ENCODE measurements around the gene AADACL4. TPM values are rescaled to one million over a fixed set of nuclear protein-coding genes. Genes with fewer than 3 reads are reported as not detected.
"Not testable (repeated sequence)": the region's sequence is repeated elsewhere in the genome, so short reads cannot be mapped to it uniquely, and the experiment has no call there.

The AADACL4 gene
- total RNA-seq, 5 donors from 2014 or later (not counting 1 experiment from before 2014, with no cell fraction given) = not detected

DNA sequence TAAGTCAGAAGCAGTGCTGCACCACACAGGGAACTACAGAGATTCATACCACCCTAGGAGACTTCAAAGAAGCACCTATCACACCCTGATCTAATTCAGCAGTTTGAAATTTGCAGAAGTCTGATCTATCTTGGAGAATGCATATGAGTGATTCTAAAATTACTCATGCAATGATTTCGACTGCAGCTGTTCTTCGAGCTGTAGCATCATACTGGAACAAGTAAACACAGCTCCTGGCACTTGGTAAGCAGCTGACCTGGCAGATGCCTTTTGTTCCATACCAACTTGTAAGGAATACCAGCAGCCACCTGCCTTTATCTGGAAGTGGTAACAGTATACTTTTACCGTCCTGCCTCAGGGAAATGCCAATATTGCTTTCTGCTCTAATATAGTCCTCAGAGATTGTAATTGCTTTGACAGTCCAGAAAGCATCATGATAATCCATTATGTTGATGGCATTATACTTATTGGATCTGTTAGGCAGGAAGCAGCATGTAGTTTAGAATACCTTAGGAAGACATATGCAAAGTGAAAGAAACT lies 25.7 kb downstream of the AADACL4 start:
- H3K9me3 ChIP-seq = no peaks in the 10 kb centered on the region
- no peaks in the 10 kb centered on the region for H3K36me3 ChIP-seq (ENCODE audit: control insufficient read depth in 2 of 2, extremely low read depth in 1 of 2, insufficient read depth in 1 of 2, low read length in 1 of 2)
- peaks cover 3% of the 10 kb centered on the region for H3K36me3 Mint-ChIP-seq
- H3K27me3 ChIP-seq (replicated peaks in 1 of 2; ENCODE audit: control insufficient read depth in 2 of 2, extremely low read depth in 1 of 2, insufficient read depth in 2 of 2, low read length in 1 of 2) = peaks cover under 1 to 11% of the 10 kb centered on the region in 2 experiments
- H3K27ac Mint-ChIP-seq = no peak overlapping the region
- no peaks in the 10 kb centered on the region for H3K4me1 Mint-ChIP-seq
- 65% methylated on average over 2 of the region's 3 CpGs for WGBS (ENCODE audit: insufficient coverage)
- no peaks in the 10 kb centered on the region for H3K4me1 ChIP-seq (ENCODE audit: control insufficient read depth in 1 of 2, extremely low read depth in 1 of 2, insufficient read depth in 2 of 2, low read length in 2 of 2)
- peaks cover 5 to 10% (median 7%) of the 10 kb centered on the region in 3 donors for H3K9me3 Mint-ChIP-seq
- DNase-seq (no peak), ATAC-seq (replicated peaks in 1 of 4) (no peak)
- H3K27ac ChIP-seq (ENCODE audit: low read length) = no peak overlapping the region
- ChIA-PET CTCF (no interaction called here), POLR2A (interaction anchor here in 1 of 2 donors (0.5 kb wide), 1 partner anchor 161 kb away, joined by 6 read pairs; no protein-coding TSS in a partner anchor)
- peaks cover 14 to 25% of the 10 kb centered on the region in 2 donors for H3K27me3 Mint-ChIP-seq
- no peak overlapping the region for H3K4me3 ChIP-seq (ENCODE audit: control insufficient read depth in 1 of 2, extremely low read depth in 1 of 2, low read length in 1 of 2)
- no peak overlapping the region for H3K4me3 Mint-ChIP-seq

DNA sequence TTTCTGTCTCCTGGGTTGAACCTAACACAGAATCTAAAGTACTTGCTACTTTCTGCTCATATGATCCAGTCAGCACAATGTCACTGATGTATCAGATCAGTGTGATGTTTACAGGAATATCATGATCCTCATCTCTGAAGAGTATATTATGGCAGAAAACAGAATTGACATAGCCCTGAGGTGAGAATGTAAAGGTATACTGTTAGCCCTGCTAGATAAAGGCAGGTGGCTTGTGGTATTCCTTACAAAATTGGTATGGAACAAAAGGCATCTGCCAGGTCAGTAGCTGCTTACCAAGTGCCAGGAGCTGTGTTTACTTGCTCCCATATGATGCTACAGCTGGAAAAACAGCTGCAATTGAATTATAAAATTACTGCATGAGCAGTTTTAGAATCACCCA lies 30.5 kb downstream of the AADACL4 start:
- Mint-ChIP-seq H3K36me3 (no peaks in the 10 kb centered on the region), H3K4me1 (no peaks in the 10 kb centered on the region), H3K9me3 (no peaks in the 10 kb centered on the region), H3K27me3 (peaks cover 31 to 32% of the 10 kb centered on the region in 2 donors), H3K4me3 (no peak overlapping the region), H3K27ac (no peak overlapping the region)
- H3K4me1 ChIP-seq (ENCODE audit: control insufficient read depth in 1 of 2, extremely low read depth in 1 of 2, insufficient read depth in 2 of 2, low read length in 2 of 2) = no peaks in the 10 kb centered on the region
- ATAC-seq (replicated peaks in 1 of 4) (no peak), DNase-seq (no peak)
- H3K4me3 ChIP-seq (ENCODE audit: control insufficient read depth in 1 of 2, extremely low read depth in 1 of 2, low read length in 1 of 2) = no peak overlapping the region
- peaks cover 4 to 25% of the 10 kb centered on the region in 2 experiments for H3K27me3 ChIP-seq (replicated peaks in 1 of 2; ENCODE audit: control insufficient read depth in 2 of 2, extremely low read depth in 1 of 2, insufficient read depth in 2 of 2, low read length in 1 of 2)
- H3K36me3 ChIP-seq (ENCODE audit: control insufficient read depth in 2 of 2, extremely low read depth in 1 of 2, insufficient read depth in 1 of 2, low read length in 1 of 2) = no peaks in the 10 kb centered on the region
- ChIA-PET CTCF (no interaction called here), POLR2A (no interaction called here)
- H3K9me3 ChIP-seq = no peaks in the 10 kb centered on the region
- H3K27ac ChIP-seq (ENCODE audit: low read length) = no peak overlapping the region

DNA sequence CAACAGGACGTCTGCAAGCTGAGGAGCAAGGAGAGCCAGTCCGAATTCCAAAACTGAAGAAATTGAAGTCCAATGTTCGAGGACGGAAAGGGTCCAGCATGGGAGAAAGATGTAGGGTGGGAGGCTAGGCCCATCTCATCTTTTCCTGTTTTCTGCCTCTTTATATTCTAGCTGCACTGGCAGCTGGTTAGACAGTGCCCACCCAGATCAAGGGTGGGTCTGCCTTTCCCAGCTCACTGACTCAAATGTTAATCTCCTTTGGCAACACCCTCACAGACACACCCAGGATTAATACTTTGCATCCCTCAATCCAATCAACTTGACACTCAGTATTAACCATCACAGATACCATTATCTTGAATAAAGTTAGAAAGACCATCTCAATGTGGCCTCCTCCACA lies 32.2 kb downstream of the AADACL4 start:
- peaks cover 38 to 39% of the 10 kb centered on the region in 2 donors for H3K27me3 Mint-ChIP-seq
- CTCF ChIA-PET; H3K4me3 Mint-ChIP-seq; ATAC-seq (replicated peaks in 1 of 4); H3K27ac ChIP-seq (ENCODE audit: low read length); H3K9me3 ChIP-seq; H3K36me3 Mint-ChIP-seq; H3K9me3 Mint-ChIP-seq; POLR2A ChIA-PET; H3K27ac Mint-ChIP-seq; H3K36me3 ChIP-seq (ENCODE audit: control insufficient read depth in 2 of 2, extremely low read depth in 1 of 2, insufficient read depth in 1 of 2, low read length in 1 of 2); DNase-seq; H3K4me1 Mint-ChIP-seq; H3K4me3 ChIP-seq (ENCODE audit: control insufficient read depth in 1 of 2, extremely low read depth in 1 of 2, low read length in 1 of 2); H3K4me1 ChIP-seq (ENCODE audit: control insufficient read depth in 1 of 2, extremely low read depth in 1 of 2, insufficient read depth in 2 of 2, low read length in 2 of 2): not testable (repeated sequence)
- peaks cover 4 to 29% of the 10 kb centered on the region in 2 experiments for H3K27me3 ChIP-seq (replicated peaks in 1 of 2; ENCODE audit: control insufficient read depth in 2 of 2, extremely low read depth in 1 of 2, insufficient read depth in 2 of 2, low read length in 1 of 2)
- WGBS (ENCODE audit: insufficient coverage) = 80% methylated on average over 1 of the region's 4 CpGs

DNA sequence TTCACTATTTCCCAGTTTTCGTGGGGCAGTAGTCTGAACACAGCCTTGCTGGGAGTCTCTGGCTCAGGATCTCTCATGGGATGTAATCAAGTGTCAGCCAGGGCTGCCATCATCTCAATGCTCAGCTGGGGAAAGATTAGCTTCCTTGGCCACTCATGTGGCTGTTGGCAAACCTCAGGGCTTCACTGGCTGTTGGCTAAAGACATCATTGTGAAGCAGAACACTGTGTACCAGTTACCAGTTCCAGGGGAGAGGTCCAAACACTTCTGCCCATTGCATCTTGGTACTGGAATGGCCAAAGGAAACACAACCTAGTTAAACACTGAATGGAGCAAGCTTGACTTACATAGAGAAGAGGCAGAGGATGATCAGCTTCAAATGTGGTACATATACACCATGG lies 33.7 kb downstream of the AADACL4 start:
- no peaks in the 10 kb centered on the region for H3K4me1 ChIP-seq (ENCODE audit: control insufficient read depth in 1 of 2, extremely low read depth in 1 of 2, insufficient read depth in 2 of 2, low read length in 2 of 2)
- H3K27ac ChIP-seq (ENCODE audit: low read length) = no peak overlapping the region
- H3K27me3 ChIP-seq (replicated peaks in 1 of 2; ENCODE audit: control insufficient read depth in 2 of 2, extremely low read depth in 1 of 2, insufficient read depth in 2 of 2, low read length in 1 of 2) = peaks cover 4 to 33% of the 10 kb centered on the region in 2 experiments
- Mint-ChIP-seq H3K4me3 (no peak overlapping the region), H3K27me3 (peaks cover 34 to 36% of the 10 kb centered on the region in 2 donors), H3K27ac (no peak overlapping the region), H3K9me3 (peaks cover 0 to 7% (median 7%) of the 10 kb centered on the region in 3 donors), H3K36me3 (no peaks in the 10 kb centered on the region), H3K4me1 (no peaks in the 10 kb centered on the region)
- no peaks in the 10 kb centered on the region for H3K9me3 ChIP-seq
- 71% methylated on average over 1 of the region's 1 CpG for WGBS (ENCODE audit: insufficient coverage)
- no peak for ATAC-seq (replicated peaks in 1 of 4)
- H3K36me3 ChIP-seq (ENCODE audit: control insufficient read depth in 2 of 2, extremely low read depth in 1 of 2, insufficient read depth in 1 of 2, low read length in 1 of 2) = no peaks in the 10 kb centered on the region
- DNase-seq = no peak
- ChIA-PET CTCF (no interaction called here), POLR2A (no interaction called here)
- H3K4me3 ChIP-seq (ENCODE audit: control insufficient read depth in 1 of 2, extremely low read depth in 1 of 2, low read length in 1 of 2) = no peak overlapping the region

DNA sequence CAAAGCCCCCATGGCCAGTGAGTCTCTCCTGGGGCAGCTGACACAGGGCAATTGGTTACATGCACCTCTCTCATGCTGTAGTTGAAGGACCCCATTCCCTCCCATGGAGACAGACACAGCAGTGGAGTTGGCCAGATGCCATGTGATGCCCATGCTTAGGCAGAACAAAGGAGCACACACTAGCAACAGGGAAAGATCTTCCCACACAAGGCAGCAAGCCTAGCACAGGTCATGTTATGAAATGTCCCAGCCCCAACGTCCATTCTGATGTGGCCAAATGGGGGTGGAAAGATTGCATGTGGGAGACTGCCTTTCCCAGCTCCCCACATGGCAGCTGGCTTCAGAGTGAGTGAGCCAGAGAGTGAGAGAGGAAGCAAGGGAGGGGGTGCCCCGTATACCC lies 34.5 kb downstream of the AADACL4 start:
- no peak overlapping the region for H3K4me3 ChIP-seq (ENCODE audit: control insufficient read depth in 1 of 2, extremely low read depth in 1 of 2, low read length in 1 of 2)
- no peak overlapping the region for H3K27ac Mint-ChIP-seq
- H3K9me3 Mint-ChIP-seq = peaks cover 0 to 7% (median 7%) of the 10 kb centered on the region in 3 donors
- H3K4me3 Mint-ChIP-seq = no peak overlapping the region
- H3K27me3 Mint-ChIP-seq = peaks cover 36 to 39% of the 10 kb centered on the region in 2 donors
- no peaks in the 10 kb centered on the region for H3K4me1 ChIP-seq (ENCODE audit: control insufficient read depth in 1 of 2, extremely low read depth in 1 of 2, insufficient read depth in 2 of 2, low read length in 2 of 2)
- no peaks in the 10 kb centered on the region for H3K9me3 ChIP-seq
- H3K27ac ChIP-seq (ENCODE audit: low read length) = no peak overlapping the region
- no CpG with 5 or more reads among the region's 2 CpGs for WGBS (ENCODE audit: insufficient coverage)
- DNase-seq (no peak), ATAC-seq (replicated peaks in 1 of 4) (no peak)
- ChIA-PET CTCF (no interaction called here), POLR2A (no interaction called here)
- no peaks in the 10 kb centered on the region for H3K4me1 Mint-ChIP-seq
- H3K36me3 ChIP-seq (ENCODE audit: control insufficient read depth in 2 of 2, extremely low read depth in 1 of 2, insufficient read depth in 1 of 2, low read length in 1 of 2) = no peaks in the 10 kb centered on the region
- no peaks in the 10 kb centered on the region for H3K36me3 Mint-ChIP-seq
- H3K27me3 ChIP-seq (replicated peaks in 1 of 2; ENCODE audit: control insufficient read depth in 2 of 2, extremely low read depth in 1 of 2, insufficient read depth in 2 of 2, low read length in 1 of 2) = peaks cover 4 to 33% of the 10 kb centered on the region in 2 experiments

DNA sequence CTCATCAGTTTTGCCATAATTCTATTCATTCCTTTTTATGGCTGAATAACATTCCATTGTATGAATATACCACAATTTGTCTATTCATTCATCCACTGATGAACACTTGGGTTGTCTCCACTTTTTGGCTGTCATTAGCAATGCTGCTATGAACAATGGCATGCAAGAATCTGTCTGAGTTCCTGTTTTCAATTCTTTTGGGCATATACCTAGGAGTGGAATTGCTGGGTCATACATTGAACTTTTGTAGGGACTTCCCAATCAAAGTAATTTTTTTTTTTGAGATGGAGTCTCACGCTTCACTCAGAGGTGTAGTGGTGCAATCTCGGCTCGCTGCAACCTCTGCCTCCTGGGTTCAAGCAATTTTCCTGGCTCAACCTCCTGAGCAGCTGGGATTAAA lies 34.9 kb downstream of the AADACL4 start:
- ATAC-seq (replicated peaks in 1 of 4) (no peak), DNase-seq (no peak)
- H3K27me3 ChIP-seq (replicated peaks in 1 of 2; ENCODE audit: control insufficient read depth in 2 of 2, extremely low read depth in 1 of 2, insufficient read depth in 2 of 2, low read length in 1 of 2) = peaks cover 4 to 34% of the 10 kb centered on the region in 2 experiments
- Mint-ChIP-seq H3K9me3 (peaks cover 0 to 7% (median 7%) of the 10 kb centered on the region in 3 donors), H3K4me1 (no peaks in the 10 kb centered on the region), H3K27ac (no peak overlapping the region), H3K36me3 (no peaks in the 10 kb centered on the region), H3K4me3 (no peak overlapping the region), H3K27me3 (peaks cover 39 to 40% of the 10 kb centered on the region in 2 donors)
- POLR2A ChIA-PET = no interaction called here
- CTCF ChIA-PET = no interaction called here
- H3K27ac ChIP-seq (ENCODE audit: low read length) = no peak overlapping the region
- no peak overlapping the region for H3K4me3 ChIP-seq (ENCODE audit: control insufficient read depth in 1 of 2, extremely low read depth in 1 of 2, low read length in 1 of 2)
- H3K4me1 ChIP-seq (ENCODE audit: control insufficient read depth in 1 of 2, extremely low read depth in 1 of 2, insufficient read depth in 2 of 2, low read length in 2 of 2) = no peaks in the 10 kb centered on the region
- WGBS (ENCODE audit: insufficient coverage) = 86% methylated on average over 3 of the region's 3 CpGs
- H3K36me3 ChIP-seq (ENCODE audit: control insufficient read depth in 2 of 2, extremely low read depth in 1 of 2, insufficient read depth in 1 of 2, low read length in 1 of 2) = no peaks in the 10 kb centered on the region
- H3K9me3 ChIP-seq = no peaks in the 10 kb centered on the region

DNA sequence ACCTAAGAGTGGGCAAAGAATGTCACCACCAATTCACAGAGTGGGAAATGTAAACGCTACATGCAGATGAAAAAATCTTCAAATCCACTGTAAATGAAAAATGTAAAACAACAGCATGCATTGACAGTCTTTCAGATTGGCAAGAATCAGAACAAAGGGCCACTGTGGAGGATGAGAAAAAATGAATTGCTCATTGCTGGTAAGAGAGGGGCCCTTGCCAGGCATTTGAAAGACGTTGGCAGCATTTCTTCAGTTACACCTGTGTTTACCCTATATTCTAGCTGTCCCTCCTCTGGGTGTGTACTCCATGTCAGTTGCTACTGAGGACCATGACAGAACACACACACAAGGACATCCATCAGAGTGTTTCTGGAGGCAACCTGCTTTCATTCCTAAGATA lies 46.3 kb downstream of the AADACL4 start:
- no peak overlapping the region for H3K4me3 Mint-ChIP-seq

More for the DNA sequence above, 46.3 kb downstream of the AADACL4 start:
- DNase-seq (no peak), ATAC-seq (replicated peaks in 1 of 4) (no peak)
- Mint-ChIP-seq H3K27ac (no peak overlapping the region), H3K4me1 (no peaks in the 10 kb centered on the region), H3K36me3 (no peaks in the 10 kb centered on the region), H3K9me3 (no peaks in the 10 kb centered on the region), H3K27me3 (peaks cover 8 to 28% of the 10 kb centered on the region in 2 donors)
- Histone ChIP-seq H3K27ac (ENCODE audit: low read length) (no peak overlapping the region), H3K9me3 (no peaks in the 10 kb centered on the region), H3K4me3 (ENCODE audit: control insufficient read depth in 1 of 2, extremely low read depth in 1 of 2, low read length in 1 of 2) (no peak overlapping the region), H3K36me3 (ENCODE audit: control insufficient read depth in 2 of 2, extremely low read depth in 1 of 2, insufficient read depth in 1 of 2, low read length in 1 of 2) (no peaks in the 10 kb centered on the region), H3K4me1 (ENCODE audit: control insufficient read depth in 1 of 2, extremely low read depth in 1 of 2, insufficient read depth in 2 of 2, low read length in 2 of 2) (no peaks in the 10 kb centered on the region), H3K27me3 (replicated peaks in 1 of 2; ENCODE audit: control insufficient read depth in 2 of 2, extremely low read depth in 1 of 2, insufficient read depth in 2 of 2, low read length in 1 of 2) (peaks cover 1 to 9% of the 10 kb centered on the region in 2 experiments)
- no CpG with 5 or more reads among the region's 2 CpGs for WGBS (ENCODE audit: insufficient coverage)
- CTCF ChIA-PET = no interaction called here
- POLR2A ChIA-PET = no interaction called here

All from T-cell (primary cell).